ENCODE data around the gene RNF130.

The RNF130 gene

GRCh38 chr5:180098991-180099732 lies 27.6 kb upstream of the RNF130 start:
- no peak overlapping the region for H3K27ac ChIP-seq
- H3K36me3 ChIP-seq (ENCODE audit: control insufficient read depth, insufficient read depth, low read length), result no peaks in the 10 kb centered on the region
- H3K79me2 ChIP-seq, result no peaks in the 10 kb centered on the region
- no peak overlapping the region for H2AFZ ChIP-seq
- H3K9me3 ChIP-seq (ENCODE audit: control insufficient read depth, low read length), result no peaks in the 10 kb centered on the region
- no peak for TF ChIP-seq CTCF (IDR thresholded peaks at IDR 0.05)
- no peak overlapping the region for H3K9ac ChIP-seq
- H3K4me3 ChIP-seq (ENCODE audit: low read depth, low read length), result no peak overlapping the region
- no peak overlapping the region for H3K4me2 ChIP-seq (ENCODE audit: low read length)
- H3K4me1 ChIP-seq, result no peaks in the 10 kb centered on the region
- H3K27me3 ChIP-seq (ENCODE audit: control insufficient read depth, insufficient read depth, low read length), result no peaks in the 10 kb centered on the region

GRCh38 chr5:180098526-180098925 lies 27.0 kb upstream of the RNF130 start:
- H3K4me2 ChIP-seq (ENCODE audit: low read length), result no peak overlapping the region
- no peaks in the 10 kb centered on the region for H3K9me3 ChIP-seq (ENCODE audit: control insufficient read depth, low read length)
- H3K27ac ChIP-seq, result no peak overlapping the region
- TF ChIP-seq CTCF (IDR thresholded peaks at IDR 0.05), result no peak
- H3K4me3 ChIP-seq (ENCODE audit: low read depth, low read length), result no peak overlapping the region
- no peak overlapping the region for H2AFZ ChIP-seq
- no peaks in the 10 kb centered on the region for H3K79me2 ChIP-seq
- H3K4me1 ChIP-seq, result no peaks in the 10 kb centered on the region
- H3K9ac ChIP-seq, result no peak overlapping the region
- no peaks in the 10 kb centered on the region for H3K36me3 ChIP-seq (ENCODE audit: control insufficient read depth, insufficient read depth, low read length)
- no peaks in the 10 kb centered on the region for H3K27me3 ChIP-seq (ENCODE audit: control insufficient read depth, insufficient read depth, low read length)

GRCh38 chr5:180097926-180098325 lies 26.4 kb upstream of the RNF130 start:
- TF ChIP-seq CTCF (IDR thresholded peaks at IDR 0.05), result no peak
- Histone ChIP-seq H3K9me3 (ENCODE audit: control insufficient read depth, low read length) (no peaks in the 10 kb centered on the region), H3K4me3 (ENCODE audit: low read depth, low read length) (no peak overlapping the region), H3K79me2 (no peaks in the 10 kb centered on the region), H3K4me1 (no peaks in the 10 kb centered on the region), H3K9ac (no peak overlapping the region), H3K27ac (no peak overlapping the region), H3K27me3 (ENCODE audit: control insufficient read depth, insufficient read depth, low read length) (no peaks in the 10 kb centered on the region), H2AFZ (no peak overlapping the region), H3K4me2 (ENCODE audit: low read length) (no peak overlapping the region), H3K36me3 (ENCODE audit: control insufficient read depth, insufficient read depth, low read length) (no peaks in the 10 kb centered on the region)

GRCh38 chr5:180097163-180097894 lies 25.8 kb upstream of the RNF130 start:
- Histone ChIP-seq H3K27me3 (ENCODE audit: control insufficient read depth, insufficient read depth, low read length) (no peaks in the 10 kb centered on the region), H3K27ac (no peak overlapping the region), H3K4me2 (ENCODE audit: low read length) (no peak overlapping the region), H3K9me3 (ENCODE audit: control insufficient read depth, low read length) (no peaks in the 10 kb centered on the region), H3K79me2 (no peaks in the 10 kb centered on the region), H3K36me3 (ENCODE audit: control insufficient read depth, insufficient read depth, low read length) (no peaks in the 10 kb centered on the region), H3K4me3 (ENCODE audit: low read depth, low read length) (no peak overlapping the region), H2AFZ (no peak overlapping the region), H3K9ac (no peak overlapping the region), H3K4me1 (no peaks in the 10 kb centered on the region)
- TF ChIP-seq CTCF (IDR thresholded peaks at IDR 0.05), result no peak

All from parathyroid adenoma (tissue), 2 donors.